GM20000 (cell line): ENCODE data around the gene AHNAK2.

ENCODE experiments used
- DNase-seq: peaks from one replicate; pipeline ENCODE4 v3.0.0; 2012; ENCODE audit warnings: low spot score
- TF ChIP-seq, protein P1 (sequence below): IDR thresholded peaks from 2 replicates; pipeline ENCODE4 v1.5.1; 2012; ENCODE audit warnings: mild to moderate bottlenecking, control low read depth; ENCODE audit errors: extremely low read depth, missing control alignments

AHNAK2 gene

DNA sequence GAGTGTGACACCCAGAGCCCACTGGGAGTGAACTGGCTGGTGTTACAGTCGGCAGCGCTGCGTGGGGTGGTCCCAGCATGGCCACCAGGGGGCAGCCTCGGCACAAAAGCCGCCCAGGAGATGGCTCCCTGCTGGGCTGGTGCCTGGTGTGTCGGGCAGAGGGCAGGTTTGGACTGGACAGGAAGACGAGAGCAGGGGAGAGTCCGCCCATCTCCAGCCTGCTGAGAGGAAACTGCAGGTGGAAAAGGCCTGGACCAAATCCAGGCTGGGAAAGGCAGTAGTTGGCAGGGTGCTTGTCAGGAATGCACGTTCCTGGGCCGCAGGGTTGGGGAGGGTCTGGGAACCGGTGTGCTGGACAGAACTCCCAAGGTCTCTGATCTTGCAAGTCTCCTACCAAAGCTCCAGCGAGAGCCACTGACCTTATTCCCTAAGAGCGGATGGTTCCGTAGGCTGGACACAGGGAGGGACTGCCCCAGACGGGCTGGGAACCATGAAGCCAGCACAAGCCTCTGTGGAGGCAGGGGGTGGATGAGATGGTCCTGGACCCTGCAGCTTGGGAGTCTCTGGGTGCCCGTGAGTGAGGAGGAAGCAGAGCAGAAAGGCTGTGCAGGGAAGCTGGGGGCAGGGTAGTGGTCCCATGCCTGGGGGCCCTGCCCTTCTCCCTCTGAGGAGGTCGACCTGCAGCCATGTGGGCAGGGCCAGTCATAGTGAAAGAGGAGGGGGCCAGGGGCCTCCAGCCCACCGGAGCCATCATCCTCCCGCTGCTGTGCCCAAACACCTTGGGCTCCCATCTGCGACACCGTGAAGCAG is 1.8 kb downstream of the AHNAK2 start:
- TF ChIP-seq, protein P1, sequence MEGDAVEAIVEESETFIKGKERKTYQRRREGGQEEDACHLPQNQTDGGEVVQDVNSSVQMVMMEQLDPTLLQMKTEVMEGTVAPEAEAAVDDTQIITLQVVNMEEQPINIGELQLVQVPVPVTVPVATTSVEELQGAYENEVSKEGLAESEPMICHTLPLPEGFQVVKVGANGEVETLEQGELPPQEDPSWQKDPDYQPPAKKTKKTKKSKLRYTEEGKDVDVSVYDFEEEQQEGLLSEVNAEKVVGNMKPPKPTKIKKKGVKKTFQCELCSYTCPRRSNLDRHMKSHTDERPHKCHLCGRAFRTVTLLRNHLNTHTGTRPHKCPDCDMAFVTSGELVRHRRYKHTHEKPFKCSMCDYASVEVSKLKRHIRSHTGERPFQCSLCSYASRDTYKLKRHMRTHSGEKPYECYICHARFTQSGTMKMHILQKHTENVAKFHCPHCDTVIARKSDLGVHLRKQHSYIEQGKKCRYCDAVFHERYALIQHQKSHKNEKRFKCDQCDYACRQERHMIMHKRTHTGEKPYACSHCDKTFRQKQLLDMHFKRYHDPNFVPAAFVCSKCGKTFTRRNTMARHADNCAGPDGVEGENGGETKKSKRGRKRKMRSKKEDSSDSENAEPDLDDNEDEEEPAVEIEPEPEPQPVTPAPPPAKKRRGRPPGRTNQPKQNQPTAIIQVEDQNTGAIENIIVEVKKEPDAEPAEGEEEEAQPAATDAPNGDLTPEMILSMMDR: peak; percentile 95
- DNase-seq: peak; percentile 91

DNA sequence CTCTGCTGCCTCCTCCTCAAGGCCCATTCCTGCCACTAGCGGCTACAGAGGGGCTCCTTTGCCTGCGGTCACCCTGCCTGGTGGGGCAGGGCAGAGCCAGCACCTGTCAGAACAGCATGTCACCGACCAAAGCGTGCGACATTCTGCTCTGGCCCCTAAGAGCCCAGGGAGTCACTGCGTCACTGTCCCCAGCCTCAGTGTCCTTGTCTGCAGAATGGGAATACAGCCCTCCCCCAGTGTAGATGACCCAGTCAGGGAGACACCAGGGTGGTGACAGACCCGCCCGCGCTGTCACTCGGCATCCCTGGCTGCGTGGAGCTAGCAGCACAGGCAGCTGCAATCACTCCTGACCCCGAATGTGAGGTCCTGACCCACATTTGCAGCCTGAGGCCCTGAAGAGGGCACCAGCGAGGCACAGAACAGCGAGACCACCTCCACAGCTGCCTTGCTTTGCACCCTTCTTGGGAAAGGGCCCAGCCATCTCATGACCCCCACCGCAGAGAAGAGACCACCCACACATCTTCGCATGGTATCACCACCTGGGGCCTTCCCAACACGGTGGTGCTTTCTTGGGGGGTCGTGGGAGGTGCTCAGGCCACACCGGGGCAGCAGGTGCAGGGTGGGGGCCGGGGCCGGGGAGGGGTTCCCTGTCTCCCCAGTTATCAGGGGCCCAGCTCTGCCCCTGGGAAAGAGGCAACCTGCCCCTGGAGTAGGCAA is 2.5 kb downstream of the AHNAK2 start:
- peak; percentile 66 for DNase-seq
- TF ChIP-seq, protein P1: no peak

DNA sequence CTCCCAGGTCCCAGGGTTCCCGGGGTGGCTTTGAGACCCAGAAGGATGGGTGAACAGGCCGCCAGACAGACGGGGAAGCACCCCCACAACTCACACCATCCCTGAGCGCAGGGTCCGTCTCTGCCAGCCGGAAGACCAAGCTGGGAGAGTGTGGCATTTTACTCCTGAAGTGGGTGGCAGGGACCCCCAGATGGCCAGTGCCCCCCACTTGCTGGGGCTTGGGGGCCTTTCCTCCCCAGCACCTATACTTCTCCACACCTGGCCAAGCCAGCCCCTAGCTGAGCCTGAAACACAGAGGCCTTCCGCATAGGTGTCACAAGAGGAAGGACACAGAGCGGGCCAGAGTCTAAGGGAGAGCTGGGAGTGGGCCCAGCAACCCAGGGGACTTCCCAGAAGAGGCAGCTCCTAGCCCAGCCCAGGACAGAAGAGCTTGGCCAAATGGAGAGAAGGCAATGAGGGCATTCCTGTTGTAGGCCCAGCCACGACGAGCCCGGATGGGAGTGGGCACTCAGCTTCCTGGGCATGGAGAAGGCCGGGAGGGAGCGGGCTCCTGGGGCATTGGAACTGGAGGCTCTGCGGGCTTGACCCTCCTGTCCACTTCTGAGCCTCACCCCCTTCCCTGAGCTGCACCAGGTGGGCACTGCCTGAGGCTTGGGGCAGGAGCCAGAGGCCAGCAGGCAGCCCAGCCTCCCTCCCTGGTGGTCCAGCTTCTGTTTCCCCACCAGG is 3.3 kb downstream of the AHNAK2 start:
- TF ChIP-seq, protein P1: no peak
- no peak for DNase-seq

DNA sequence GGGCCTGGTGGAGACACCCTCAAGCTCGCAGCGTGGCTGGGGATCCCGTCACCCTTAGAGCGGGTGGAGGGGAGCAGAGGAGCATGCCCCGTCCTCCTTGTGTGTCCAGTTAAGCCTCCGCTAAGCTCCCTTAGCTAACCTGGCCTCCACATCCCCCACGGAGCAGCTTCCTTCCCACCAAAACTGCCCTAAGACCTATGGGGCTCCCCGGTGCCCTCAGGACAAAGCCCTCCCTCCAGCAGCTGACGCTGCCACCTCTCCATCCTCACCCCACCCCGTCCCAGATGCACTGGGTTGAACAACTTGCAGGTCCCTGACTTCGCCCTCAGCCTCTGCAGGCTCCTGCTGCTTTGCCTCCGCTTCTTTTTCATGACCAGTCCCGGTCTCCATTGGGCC is 4.0 kb downstream of the AHNAK2 start:
- TF ChIP-seq, protein P1: no peak

DNA sequence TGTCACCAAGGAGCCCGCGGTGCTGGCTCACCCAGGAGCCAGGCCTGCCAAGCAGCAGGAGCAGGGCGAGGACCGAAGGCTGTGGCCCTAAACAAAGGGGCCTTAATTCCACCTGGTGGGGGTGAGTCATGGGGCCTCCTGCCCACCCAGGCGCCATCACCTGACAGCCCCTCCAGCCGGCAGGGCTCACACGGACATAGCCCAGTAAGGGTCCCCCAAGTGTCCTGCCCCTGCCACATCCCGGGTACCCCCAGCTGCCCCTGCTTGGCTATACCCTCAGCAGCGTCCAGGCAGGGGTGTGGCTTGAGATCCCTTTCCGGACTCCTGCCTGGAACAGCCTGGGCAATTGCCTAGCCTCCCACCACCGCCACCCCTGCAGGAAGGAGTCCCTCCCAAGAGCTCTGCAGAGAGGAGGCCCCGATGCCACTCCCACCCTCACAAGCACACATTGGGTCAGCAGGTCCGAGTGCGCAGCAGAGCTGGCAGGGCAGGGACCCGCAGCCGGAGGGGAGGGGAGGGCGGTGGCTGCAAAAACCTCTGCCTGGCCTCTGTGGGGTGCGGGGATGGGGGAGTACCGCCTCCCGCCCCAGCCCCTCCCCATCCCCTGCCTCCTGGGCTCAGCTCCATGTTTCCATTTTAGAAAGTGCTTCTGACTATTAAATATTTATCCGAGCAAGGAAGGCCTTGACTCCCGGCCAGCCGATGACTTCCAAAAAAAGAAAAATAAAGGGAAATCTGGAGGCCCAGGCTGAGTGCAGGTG is 4.6 kb downstream of the AHNAK2 start:
- DNase-seq: no peak
- TF ChIP-seq, protein P1: no peak

More for the DNA sequence above, 4.0 kb downstream of the AHNAK2 start:
- DNase-seq: no peak

DNA sequence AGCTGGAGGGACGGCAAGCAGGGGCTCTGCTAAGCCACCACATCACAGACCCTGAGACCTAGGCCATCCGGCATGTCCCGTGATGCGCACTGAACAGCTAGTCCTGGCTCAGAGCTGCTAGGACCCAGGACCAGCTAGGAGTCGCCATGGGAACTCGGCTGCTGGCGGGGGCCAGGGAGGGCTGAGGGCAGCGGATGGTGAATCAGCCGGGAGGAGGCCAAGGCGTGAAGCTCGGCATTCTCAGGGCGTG is 5.1 kb downstream of the AHNAK2 start:
- TF ChIP-seq, protein P1: no peak
- no peak for DNase-seq
